ENCODE data around the gene CYP24A1. TPM values are rescaled to one million over a fixed set of nuclear protein-coding genes. Genes with fewer than 3 reads are reported as not detected.
A peak's percentile ranks its signal among the peaks of the same experiment; 100 is the strongest.

Gene CYP24A1
- not detected for total RNA-seq

DNA sequence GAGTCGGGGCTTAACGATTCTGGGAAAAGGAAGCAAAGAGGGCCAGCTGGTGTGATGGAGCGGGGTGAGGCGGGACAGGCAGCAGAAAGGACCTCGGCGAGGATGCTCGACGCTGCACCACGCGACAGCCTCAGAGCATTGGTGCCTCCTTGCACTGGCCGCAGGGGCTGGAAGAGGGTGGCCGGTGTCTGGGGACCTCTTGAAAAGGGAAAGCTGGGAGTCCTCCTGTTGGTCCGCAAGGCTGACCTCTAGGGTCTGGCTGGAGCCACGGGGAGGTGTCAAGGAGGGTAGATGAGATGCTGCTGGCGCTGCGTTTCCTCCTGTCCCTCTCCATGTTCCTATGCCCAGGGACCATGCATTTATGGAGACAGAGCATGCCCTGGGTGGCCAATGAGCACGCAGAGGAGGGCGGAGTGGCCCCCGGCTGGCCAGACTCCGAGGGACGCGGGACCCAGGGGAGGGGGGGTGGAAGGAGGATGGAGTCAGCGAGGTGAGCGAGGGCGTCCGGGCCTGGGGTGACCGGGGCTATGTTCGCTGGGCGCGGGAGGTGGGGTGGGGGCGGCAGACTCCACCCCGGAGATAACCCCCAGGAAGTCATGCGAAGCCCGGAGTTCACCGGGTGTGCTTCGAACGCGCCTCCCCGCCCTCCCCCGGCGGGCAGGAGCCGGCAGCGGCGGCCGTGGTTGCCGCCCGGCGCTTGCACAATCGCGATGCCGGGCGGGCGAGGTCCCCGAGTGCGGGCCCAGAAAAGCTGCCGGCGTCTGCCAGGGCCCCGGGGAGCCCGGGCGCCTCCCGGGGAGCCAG is at the start of gene CYP24A1:
TSS of gene CYP24A1 (minus strand) at position 334 of the 804 bp plus-strand sequence. CDS start 407 bp downstream, outside the sequence.
- H3K27me3 ChIP-seq, result peaks cover 75% of the 10 kb centered on the region
- no peak within 1 kb of the TSS for H3K27ac ChIP-seq
- H3K4me1 ChIP-seq, result peaks cover 5 to 26% (median 17%) of the 10 kb centered on the region in 4 donors
- no peaks in the 10 kb centered on the region for H3K36me3 ChIP-seq
- DNase-seq, result peak; percentile 27
- in situ Hi-C loops (cut with MboI; ENCODE audit: low pct_ligation_motif_present in 1 of 4, low pct_unique_long_range_greater_than_20kb in 1 of 4, low sequenced_read_pairs in 3 of 4), result no loop called here
- no peaks in the 10 kb centered on the region for H3K9me3 ChIP-seq
- H3K4me3 ChIP-seq, result peak within 1 kb of the TSS in 1 of 4 donors; percentile 22
- TF ChIP-seq, protein P1, sequence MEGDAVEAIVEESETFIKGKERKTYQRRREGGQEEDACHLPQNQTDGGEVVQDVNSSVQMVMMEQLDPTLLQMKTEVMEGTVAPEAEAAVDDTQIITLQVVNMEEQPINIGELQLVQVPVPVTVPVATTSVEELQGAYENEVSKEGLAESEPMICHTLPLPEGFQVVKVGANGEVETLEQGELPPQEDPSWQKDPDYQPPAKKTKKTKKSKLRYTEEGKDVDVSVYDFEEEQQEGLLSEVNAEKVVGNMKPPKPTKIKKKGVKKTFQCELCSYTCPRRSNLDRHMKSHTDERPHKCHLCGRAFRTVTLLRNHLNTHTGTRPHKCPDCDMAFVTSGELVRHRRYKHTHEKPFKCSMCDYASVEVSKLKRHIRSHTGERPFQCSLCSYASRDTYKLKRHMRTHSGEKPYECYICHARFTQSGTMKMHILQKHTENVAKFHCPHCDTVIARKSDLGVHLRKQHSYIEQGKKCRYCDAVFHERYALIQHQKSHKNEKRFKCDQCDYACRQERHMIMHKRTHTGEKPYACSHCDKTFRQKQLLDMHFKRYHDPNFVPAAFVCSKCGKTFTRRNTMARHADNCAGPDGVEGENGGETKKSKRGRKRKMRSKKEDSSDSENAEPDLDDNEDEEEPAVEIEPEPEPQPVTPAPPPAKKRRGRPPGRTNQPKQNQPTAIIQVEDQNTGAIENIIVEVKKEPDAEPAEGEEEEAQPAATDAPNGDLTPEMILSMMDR (IDR thresholded peaks at IDR 0.05), result no peak
- no peak for TF ChIP-seq POLR2AphosphoS5 (IDR thresholded peaks at IDR 0.05)
- no peak for TF ChIP-seq POLR2A (IDR thresholded peaks at IDR 0.05)
- TF ChIP-seq EP300 (IDR thresholded peaks at IDR 0.05; ENCODE audit: low read depth), result no peak
- WGBS, 2 donors (ENCODE audit: low coverage in 1 of 2), result 0 to 7% methylated on average over 6 to 39 of the region's 61 CpGs
- intact Hi-C loops (cut with DNase I; ENCODE audit: low total_unique reads), result no loop called here

DNA sequence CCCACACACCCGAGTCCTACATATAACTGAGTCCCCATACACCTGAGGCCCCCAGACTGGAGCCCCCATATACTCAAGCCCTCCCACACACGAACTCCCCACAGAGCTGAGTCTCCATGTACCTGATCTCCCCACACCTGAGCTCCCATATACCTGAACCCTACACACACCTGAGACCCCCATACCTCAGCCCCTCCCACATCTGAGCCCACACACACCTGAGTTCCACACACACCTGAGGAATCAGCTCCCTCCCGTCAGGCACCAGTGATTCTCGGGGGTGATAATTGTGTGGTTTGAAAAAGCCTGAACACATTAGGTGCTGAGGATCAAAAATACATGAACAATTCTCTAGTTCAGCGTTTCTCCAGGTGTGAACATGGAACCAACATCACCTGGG is 49.5 kb upstream of the CYP24A1 start:
- no peaks in the 10 kb centered on the region for H3K27me3 ChIP-seq
- H3K9me3 ChIP-seq, result no peaks in the 10 kb centered on the region
- in situ Hi-C loops (cut with MboI; ENCODE audit: low pct_ligation_motif_present in 1 of 4, low pct_unique_long_range_greater_than_20kb in 1 of 4, low sequenced_read_pairs in 3 of 4), result loop anchor here (5.0 to 25.0 kb wide), 4 partner anchors 412 to 661 kb away; no protein-coding TSS in a partner anchor
- no peaks in the 10 kb centered on the region for H3K4me1 ChIP-seq
- H3K36me3 ChIP-seq, result peaks cover 0 to 9% (median 2%) of the 10 kb centered on the region in 4 donors
- 80% methylated on average over 1 to 5 of the region's 5 CpGs for WGBS, 2 donors (ENCODE audit: low coverage in 1 of 2)
- TF ChIP-seq POLR2A (IDR thresholded peaks at IDR 0.05), result no peak
- no peak for TF ChIP-seq POLR2AphosphoS5 (IDR thresholded peaks at IDR 0.05)
- no peak for TF ChIP-seq EP300 (IDR thresholded peaks at IDR 0.05; ENCODE audit: low read depth)
- TF ChIP-seq, protein P1 (IDR thresholded peaks at IDR 0.05), result no peak
- H3K27ac ChIP-seq, result no peak overlapping the region
- no peak overlapping the region for H3K4me3 ChIP-seq
- no peak for DNase-seq
- intact Hi-C loops (cut with DNase I; ENCODE audit: low total_unique reads), result loop anchor here (5.0 kb wide), 1 partner anchor 424 kb away; no protein-coding TSS in a partner anchor

DNA sequence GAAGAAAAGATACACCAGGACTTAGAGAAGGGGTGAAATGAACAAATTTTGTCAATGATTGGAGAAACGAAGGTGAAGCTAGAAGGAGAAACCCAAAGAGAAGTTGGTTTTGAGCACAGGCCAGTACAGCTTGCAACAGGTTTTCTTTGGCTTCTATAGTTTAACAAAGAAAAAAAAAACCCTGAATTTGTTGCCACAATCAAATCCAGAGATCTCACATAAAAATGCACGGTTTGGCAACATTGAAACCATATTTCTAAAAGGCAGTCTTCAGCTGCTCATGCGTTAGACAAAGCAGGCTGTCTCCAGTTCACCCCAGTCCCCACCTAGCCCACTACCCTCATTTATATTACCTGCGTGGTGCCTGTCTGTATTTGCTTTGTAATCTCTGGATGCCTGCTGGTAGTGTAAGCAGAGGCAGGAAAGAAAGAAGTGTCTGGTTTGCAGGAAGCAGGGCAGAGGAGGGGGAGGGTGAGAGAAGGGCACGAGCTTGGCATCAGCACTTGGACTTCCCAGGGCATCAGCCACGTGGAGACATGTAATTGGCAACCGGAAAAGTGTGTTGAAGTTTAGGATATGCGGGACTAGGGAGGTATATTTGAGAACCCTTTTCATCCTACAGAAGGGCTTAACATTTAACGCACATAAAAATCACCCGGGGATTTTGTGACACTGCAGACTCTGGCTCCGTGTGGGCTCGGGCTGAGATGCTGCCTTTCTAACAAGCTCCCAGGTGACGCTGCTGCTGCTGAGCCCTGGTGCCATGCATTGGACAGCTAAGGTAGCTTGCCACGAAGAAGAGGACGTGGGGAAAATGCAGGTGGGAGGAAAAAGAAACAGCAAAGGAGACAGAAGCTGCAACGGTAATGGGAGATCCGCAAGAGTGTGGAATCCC is 48.5 kb upstream of the CYP24A1 start:
- 62 to 63% methylated on average over 15 to 17 of the region's 17 CpGs for WGBS, 2 donors (ENCODE audit: low coverage in 1 of 2)
- Histone ChIP-seq H3K4me1 (no peaks in the 10 kb centered on the region), H3K27ac (no peak overlapping the region), H3K36me3 (peaks cover 0 to 9% (median 2%) of the 10 kb centered on the region in 4 donors), H3K27me3 (no peaks in the 10 kb centered on the region), H3K4me3 (no peak overlapping the region), H3K9me3 (no peaks in the 10 kb centered on the region)
- in situ Hi-C loops (cut with MboI; ENCODE audit: low pct_ligation_motif_present in 1 of 4, low pct_unique_long_range_greater_than_20kb in 1 of 4, low sequenced_read_pairs in 3 of 4), result loop anchor here (5.0 to 25.0 kb wide), 4 partner anchors 413 to 660 kb away; no protein-coding TSS in a partner anchor
- intact Hi-C loops (cut with DNase I; ENCODE audit: low total_unique reads), result loop anchor here (5.0 kb wide), 1 partner anchor 425 kb away; no protein-coding TSS in a partner anchor
- DNase-seq, result no peak
- TF ChIP-seq POLR2A (IDR thresholded peaks at IDR 0.05) (no peak), POLR2AphosphoS5 (IDR thresholded peaks at IDR 0.05) (no peak), EP300 (IDR thresholded peaks at IDR 0.05; ENCODE audit: low read depth) (no peak)
- TF ChIP-seq, protein P1 (IDR thresholded peaks at IDR 0.05), result no peak
